ENCODE data around the gene WRAP73. TPM values are rescaled to one million over a fixed set of nuclear protein-coding genes. Genes with fewer than 3 reads are reported as not detected.

WRAP73 gene
- total RNA-seq, 6 donors from 2014 or later: 14.0 to 33.5 (median 19.9) TPM

DNA sequence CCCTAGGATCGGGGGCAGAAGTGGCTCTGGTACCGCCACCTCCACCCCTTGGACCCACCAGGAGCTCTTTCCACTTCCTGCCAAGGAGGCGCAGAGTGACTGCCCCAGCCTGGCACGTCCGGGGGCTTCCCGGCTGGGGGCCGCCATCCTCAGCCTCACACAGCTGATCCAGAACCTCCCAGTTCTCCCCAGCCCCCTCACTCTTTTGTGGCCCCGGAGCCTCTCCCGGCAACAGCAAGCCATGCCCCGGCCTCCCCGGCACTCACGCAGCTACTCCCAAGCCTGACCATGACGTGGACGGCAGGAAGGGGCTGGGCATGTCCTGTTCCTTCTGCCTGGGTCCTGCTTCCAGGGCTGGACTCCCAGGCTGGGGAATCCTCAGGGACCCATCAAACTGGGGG lies 19.5 kb upstream of the WRAP73 start:
- ATAC-seq (ENCODE audit: low FRiP score in 2 of 2) (no peak), DNase-seq (peak; percentile 18 to 56)
- H3K27ac ChIP-seq: no peak overlapping the region
- no peaks in the 10 kb centered on the region for H3K27me3 ChIP-seq
- peaks cover 11 to 21% (median 18%) of the 10 kb centered on the region in 4 donors for H3K4me1 ChIP-seq
- TF ChIP-seq, protein P1, sequence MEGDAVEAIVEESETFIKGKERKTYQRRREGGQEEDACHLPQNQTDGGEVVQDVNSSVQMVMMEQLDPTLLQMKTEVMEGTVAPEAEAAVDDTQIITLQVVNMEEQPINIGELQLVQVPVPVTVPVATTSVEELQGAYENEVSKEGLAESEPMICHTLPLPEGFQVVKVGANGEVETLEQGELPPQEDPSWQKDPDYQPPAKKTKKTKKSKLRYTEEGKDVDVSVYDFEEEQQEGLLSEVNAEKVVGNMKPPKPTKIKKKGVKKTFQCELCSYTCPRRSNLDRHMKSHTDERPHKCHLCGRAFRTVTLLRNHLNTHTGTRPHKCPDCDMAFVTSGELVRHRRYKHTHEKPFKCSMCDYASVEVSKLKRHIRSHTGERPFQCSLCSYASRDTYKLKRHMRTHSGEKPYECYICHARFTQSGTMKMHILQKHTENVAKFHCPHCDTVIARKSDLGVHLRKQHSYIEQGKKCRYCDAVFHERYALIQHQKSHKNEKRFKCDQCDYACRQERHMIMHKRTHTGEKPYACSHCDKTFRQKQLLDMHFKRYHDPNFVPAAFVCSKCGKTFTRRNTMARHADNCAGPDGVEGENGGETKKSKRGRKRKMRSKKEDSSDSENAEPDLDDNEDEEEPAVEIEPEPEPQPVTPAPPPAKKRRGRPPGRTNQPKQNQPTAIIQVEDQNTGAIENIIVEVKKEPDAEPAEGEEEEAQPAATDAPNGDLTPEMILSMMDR (IDR thresholded peaks at IDR 0.05): no peak
- no peak for TF ChIP-seq EP300 (IDR thresholded peaks at IDR 0.05)
- TF ChIP-seq POLR2AphosphoS5 (IDR thresholded peaks at IDR 0.05): no peak
- no peak for TF ChIP-seq POLR2A (IDR thresholded peaks at IDR 0.05)
- H3K9me3 ChIP-seq: no peaks in the 10 kb centered on the region
- H3K36me3 ChIP-seq: no peaks in the 10 kb centered on the region
- WGBS, 2 donors: 53 to 70% methylated on average over 7 to 13 of the region's 14 CpGs
- H3K4me3 ChIP-seq: peak overlapping the region in 2 of 4 donors; percentile 20 to 29

DNA sequence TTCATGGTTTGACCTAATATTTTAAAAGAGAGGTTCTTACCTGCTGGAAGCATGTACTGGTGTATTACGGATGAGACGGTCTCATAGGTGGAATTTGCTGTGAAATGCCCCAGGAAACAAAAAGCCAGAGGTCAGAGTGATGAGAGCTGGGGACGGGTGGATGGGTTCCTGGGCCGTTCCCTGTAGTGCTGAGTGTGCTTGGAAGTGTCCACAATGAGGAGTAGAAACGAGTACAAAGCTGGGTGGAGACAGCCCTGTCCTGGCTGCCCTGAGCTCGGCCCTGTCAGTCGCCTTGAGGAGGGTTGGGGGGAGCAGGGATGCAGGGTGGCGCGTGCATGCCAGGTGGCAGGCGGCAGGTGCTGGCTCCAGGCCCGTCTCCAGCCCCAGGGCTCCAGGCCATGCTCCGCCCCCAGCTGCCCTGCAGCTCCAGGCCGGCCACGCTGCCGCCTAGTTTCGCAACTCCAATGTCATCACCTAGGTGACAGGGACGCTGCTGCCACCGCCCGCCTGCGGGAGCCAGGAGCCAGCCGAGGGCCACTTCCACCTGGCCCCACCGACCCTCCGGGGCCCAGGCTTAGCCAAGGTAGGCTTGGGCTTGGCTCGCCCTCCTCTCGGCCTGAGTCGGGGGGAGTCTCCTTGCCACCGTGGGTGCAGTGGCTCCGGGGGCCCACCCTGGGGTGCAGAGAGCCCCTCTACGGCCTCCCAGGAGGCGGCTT lies 18.8 kb upstream of the WRAP73 start:
- peak; percentile 94 to 95 for DNase-seq
- peak in 1 of 4 donors; percentile 17 for TF ChIP-seq POLR2A (IDR thresholded peaks at IDR 0.05)
- TF ChIP-seq POLR2AphosphoS5 (IDR thresholded peaks at IDR 0.05): no peak
- TF ChIP-seq, protein P1 (IDR thresholded peaks at IDR 0.05): no peak
- 25 to 45% methylated on average over 5 to 9 of the region's 30 CpGs for WGBS, 2 donors
- H3K27me3 ChIP-seq: no peaks in the 10 kb centered on the region
- peak overlapping the region in 2 of 4 donors; percentile 20 to 29 for H3K4me3 ChIP-seq
- H3K36me3 ChIP-seq: no peaks in the 10 kb centered on the region
- H3K9me3 ChIP-seq: no peaks in the 10 kb centered on the region
- ATAC-seq (ENCODE audit: low FRiP score in 2 of 2): peak; percentile 75 to 89
- no peak overlapping the region for H3K27ac ChIP-seq
- H3K4me1 ChIP-seq: peaks cover 11 to 16% (median 16%) of the 10 kb centered on the region in 4 donors

DNA sequence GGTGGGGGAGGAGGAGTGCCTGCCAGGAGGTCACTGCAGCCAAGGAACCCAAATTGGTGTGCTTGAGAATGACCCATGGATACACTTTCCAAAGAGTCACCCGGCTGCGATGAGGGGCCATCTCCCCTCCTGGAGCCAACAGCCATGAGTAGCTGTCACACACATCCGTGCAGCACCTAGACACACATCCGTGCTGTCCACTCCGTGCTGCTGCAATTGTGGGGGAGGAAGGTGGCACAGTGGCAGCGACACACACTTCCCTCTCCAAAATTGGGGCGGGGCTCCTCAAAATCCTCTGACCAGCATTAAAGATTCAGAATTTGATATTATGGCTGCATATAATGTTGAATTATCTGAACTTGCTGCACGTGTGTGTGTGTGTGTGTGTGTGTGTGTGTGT lies 18.2 kb upstream of the WRAP73 start:
- no peak for TF ChIP-seq EP300 (IDR thresholded peaks at IDR 0.05)
- Histone ChIP-seq H3K36me3 (no peaks in the 10 kb centered on the region), H3K4me1 (peaks cover 11 to 16% (median 16%) of the 10 kb centered on the region in 4 donors), H3K9me3 (no peaks in the 10 kb centered on the region), H3K27ac (no peak overlapping the region), H3K4me3 (no peak overlapping the region), H3K27me3 (no peaks in the 10 kb centered on the region)
- WGBS, 2 donors: 67 to 75% methylated on average over 5 to 8 of the region's 8 CpGs
- ATAC-seq (ENCODE audit: low FRiP score in 2 of 2): no peak
- no peak for DNase-seq

DNA sequence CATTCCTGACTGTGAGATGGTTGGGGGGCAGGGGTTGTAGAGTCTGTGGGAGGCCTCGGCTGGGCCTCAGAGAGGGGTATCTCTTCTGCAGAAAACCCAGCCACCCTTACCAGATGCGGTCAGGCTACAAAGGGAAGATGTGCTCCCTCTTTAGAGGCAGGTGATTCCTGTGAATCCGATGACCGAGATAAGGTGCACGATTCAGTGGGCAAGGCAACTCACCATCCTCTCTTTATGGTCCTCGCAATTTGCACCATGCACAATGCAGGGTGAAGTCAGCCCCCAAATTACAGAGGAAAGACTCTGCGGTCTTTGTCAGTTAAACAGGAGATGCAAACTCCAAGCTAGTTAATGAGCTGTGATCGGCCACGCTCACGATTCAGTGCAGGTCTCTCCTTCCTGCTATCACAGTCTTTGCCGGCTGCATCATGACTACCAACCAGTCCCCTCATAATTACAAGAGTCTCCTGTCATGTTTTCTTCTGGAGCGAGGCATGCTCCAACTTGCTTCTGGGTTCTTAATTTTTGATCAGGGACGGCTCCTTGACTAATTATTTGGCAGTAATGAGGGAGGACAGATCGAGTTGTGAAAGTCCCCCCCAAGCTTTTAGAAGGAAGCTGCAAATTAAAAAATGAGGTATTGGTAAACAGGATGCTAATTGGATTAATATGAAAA lies 14.9 kb upstream of the WRAP73 start:
- Histone ChIP-seq H3K27me3 (no peaks in the 10 kb centered on the region), H3K36me3 (no peaks in the 10 kb centered on the region), H3K4me3 (no peak overlapping the region), H3K9me3 (no peaks in the 10 kb centered on the region), H3K27ac (no peak overlapping the region), H3K4me1 (peaks cover 11 to 20% (median 16%) of the 10 kb centered on the region in 4 donors)
- WGBS, 2 donors: 88 to 93% methylated on average over 10 to 14 of the region's 14 CpGs
- TF ChIP-seq, protein P1 (IDR thresholded peaks at IDR 0.05): no peak
- TF ChIP-seq EP300 (IDR thresholded peaks at IDR 0.05) (no peak), POLR2A (IDR thresholded peaks at IDR 0.05) (no peak), POLR2AphosphoS5 (IDR thresholded peaks at IDR 0.05) (no peak)
- DNase-seq (no peak), ATAC-seq (ENCODE audit: low FRiP score in 2 of 2) (no peak)

DNA sequence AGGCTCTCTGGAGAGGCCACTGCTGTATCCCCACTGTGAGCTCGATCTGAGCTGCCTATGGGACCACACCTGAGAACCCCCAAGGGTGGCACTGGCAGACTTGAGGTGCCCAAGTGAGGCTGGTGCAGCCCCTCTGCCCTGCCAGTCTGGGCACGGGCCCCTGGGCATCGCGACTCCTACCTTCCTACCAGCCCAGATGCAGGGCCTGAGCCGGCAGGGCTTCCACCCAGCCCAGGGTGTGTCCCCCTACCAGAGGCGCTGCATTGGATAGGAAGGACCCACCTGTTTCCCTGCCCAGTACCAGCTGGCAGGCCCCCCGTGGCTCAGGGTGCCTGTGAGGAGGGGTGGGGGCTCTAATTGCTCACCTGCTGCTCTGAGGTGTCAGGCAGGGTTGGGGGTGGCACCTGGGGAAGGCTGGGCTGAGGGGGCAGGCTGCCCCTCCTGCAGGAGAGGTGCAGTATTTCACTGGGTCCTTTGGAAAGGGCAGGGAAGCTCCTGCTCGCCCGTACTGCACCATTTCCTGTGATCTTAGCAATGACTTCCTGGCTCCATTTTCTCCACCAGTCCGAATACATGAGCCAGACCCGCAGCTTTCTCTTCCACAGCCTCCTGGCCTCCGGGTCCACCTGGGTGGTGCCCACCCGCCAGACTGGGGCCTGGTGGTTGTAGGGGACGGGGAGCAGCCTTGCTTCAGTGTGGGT lies 14.2 kb upstream of the WRAP73 start:
- Histone ChIP-seq H3K27ac (no peak overlapping the region), H3K4me1 (peaks cover 8 to 16% (median 11%) of the 10 kb centered on the region in 4 donors), H3K36me3 (no peaks in the 10 kb centered on the region), H3K27me3 (no peaks in the 10 kb centered on the region), H3K4me3 (no peak overlapping the region), H3K9me3 (no peaks in the 10 kb centered on the region)
- DNase-seq: peak in 1 of 2 donors; percentile 55
- TF ChIP-seq POLR2AphosphoS5 (IDR thresholded peaks at IDR 0.05) (no peak), POLR2A (IDR thresholded peaks at IDR 0.05) (no peak)
- TF ChIP-seq, protein P1 (IDR thresholded peaks at IDR 0.05): no peak
- 75 to 100% methylated on average over 1 to 14 of the region's 14 CpGs for WGBS, 2 donors
- ATAC-seq (ENCODE audit: low FRiP score in 2 of 2): no peak
